ENCODE data around the gene OPN4. TPM values are rescaled to one million over a fixed set of nuclear protein-coding genes. Genes with fewer than 3 reads are reported as not detected.
A peak's percentile ranks its signal among the peaks of the same experiment; 100 is the strongest.

Gene OPN4
- total and polyA plus RNA-seq, 2 experiments from 2014 or later: not detected

GRCh38 chr10:86693275-86693674, 38.9 kb downstream of the OPN4 start:
- no peak overlapping the region for H2AFZ ChIP-seq
- H4K20me1 ChIP-seq (ENCODE audit: insufficient read depth, poor library complexity, severe bottlenecking): no peaks in the 10 kb centered on the region
- no peaks in the 10 kb centered on the region for H3K27me3 ChIP-seq
- DNase-seq (ENCODE audit: low spot score): no peak
- peak overlapping the region; percentile 30 for H3K4me2 ChIP-seq
- no peak overlapping the region for H3K4me3 ChIP-seq
- no peak for TF ChIP-seq EZH2 (IDR thresholded peaks at IDR 0.05; ENCODE audit: borderline replicate concordance)
- no peak for TF ChIP-seq CTCF (IDR thresholded peaks at IDR 0.05; ENCODE audit: poor library complexity)
- no peak for TF ChIP-seq EZH2phosphoT487 (IDR thresholded peaks at IDR 0.05; ENCODE audit: low read depth, severe bottlenecking, unreplicated experiment)
- no peaks in the 10 kb centered on the region for H3K79me2 ChIP-seq
- 97% methylated on average over 2 of the region's 2 CpGs for WGBS (ENCODE audit: low lambda C conversion rate, missing lambda C conversion rate)
- H3K36me3 ChIP-seq (replicated peaks; ENCODE audit: insufficient read depth, low read depth): no peaks in the 10 kb centered on the region
- H3K27ac ChIP-seq: no peak overlapping the region
- no peaks in the 10 kb centered on the region for H3K9me3 ChIP-seq (ENCODE audit: low read depth)
- no peaks in the 10 kb centered on the region for H3K9me2 ChIP-seq (replicated peaks; ENCODE audit: insufficient read depth)
- peaks cover 5% of the 10 kb centered on the region for H3K4me1 ChIP-seq (ENCODE audit: insufficient read depth)

- TF ChIP-seq EZH2 (IDR thresholded peaks at IDR 0.05; ENCODE audit: borderline replicate concordance) (no peak), CTCF (IDR thresholded peaks at IDR 0.05; ENCODE audit: poor library complexity) (peak; percentile 76)
- no peaks in the 10 kb centered on the region for H3K36me3 ChIP-seq (replicated peaks; ENCODE audit: insufficient read depth, low read depth)
- no peak overlapping the region for H3K4me3 ChIP-seq
- no peaks in the 10 kb centered on the region for H3K9me3 ChIP-seq (ENCODE audit: low read depth)
- H3K4me2 ChIP-seq: peak overlapping the region; percentile 30
- no peaks in the 10 kb centered on the region for H4K20me1 ChIP-seq (ENCODE audit: insufficient read depth, poor library complexity, severe bottlenecking)
- H2AFZ ChIP-seq: peak overlapping the region; percentile 12
- WGBS (ENCODE audit: low lambda C conversion rate, missing lambda C conversion rate): 20% methylated on average over 10 of the region's 10 CpGs
- DNase-seq (ENCODE audit: low spot score): peak; percentile 77
- H3K9me2 ChIP-seq (replicated peaks; ENCODE audit: insufficient read depth): no peaks in the 10 kb centered on the region
- no peaks in the 10 kb centered on the region for H3K79me2 ChIP-seq
- no peaks in the 10 kb centered on the region for H3K27me3 ChIP-seq
- H3K27ac ChIP-seq: no peak overlapping the region
- peaks cover 5% of the 10 kb centered on the region for H3K4me1 ChIP-seq (ENCODE audit: insufficient read depth)
These were observed 39.5 kb downstream of the OPN4 start for GRCh38 chr10:86693721-86694369.

- peaks cover 3% of the 10 kb centered on the region for H3K4me1 ChIP-seq (ENCODE audit: insufficient read depth)
- H3K27ac ChIP-seq: no peak overlapping the region
- no peaks in the 10 kb centered on the region for H3K27me3 ChIP-seq
- no peaks in the 10 kb centered on the region for H3K79me2 ChIP-seq
- 86% methylated on average over 9 of the region's 9 CpGs for WGBS (ENCODE audit: low lambda C conversion rate, missing lambda C conversion rate)
- H3K4me3 ChIP-seq: no peak overlapping the region
- H4K20me1 ChIP-seq (ENCODE audit: insufficient read depth, poor library complexity, severe bottlenecking): no peaks in the 10 kb centered on the region
- TF ChIP-seq CTCF (IDR thresholded peaks at IDR 0.05; ENCODE audit: poor library complexity): peak; percentile 8
- TF ChIP-seq EZH2 (IDR thresholded peaks at IDR 0.05; ENCODE audit: borderline replicate concordance): no peak
- TF ChIP-seq EZH2phosphoT487 (IDR thresholded peaks at IDR 0.05; ENCODE audit: low read depth, severe bottlenecking, unreplicated experiment): no peak
- H2AFZ ChIP-seq: no peak overlapping the region
- H3K4me2 ChIP-seq: no peak overlapping the region
- no peaks in the 10 kb centered on the region for H3K9me3 ChIP-seq (ENCODE audit: low read depth)
- no peak for DNase-seq (ENCODE audit: low spot score)
- H3K36me3 ChIP-seq (replicated peaks; ENCODE audit: insufficient read depth, low read depth): no peaks in the 10 kb centered on the region
- H3K9me2 ChIP-seq (replicated peaks; ENCODE audit: insufficient read depth): no peaks in the 10 kb centered on the region
These were observed 44.0 kb downstream of the OPN4 start for GRCh38 chr10:86698207-86698940.
